ENCODE data around the gene CEACAM1. TPM values are rescaled to one million over a fixed set of nuclear protein-coding genes. Genes with fewer than 3 reads are reported as not detected.

CEACAM1 gene
- total and polyA plus RNA-seq, 2 of the 13 experiments (the other 11 are each of a cell fraction or from before 2014, with no cell fraction given), result 13.5 to 332 TPM

GRCh38 chr19:42560731-42561130 is 32.5 kb upstream of the CEACAM1 start (continued):
- TF ChIP-seq ZNF646 (CRISPR knock-in tag; IDR thresholded peaks at IDR 0.05) (no peak), CBFB (CRISPR knock-in tag; IDR thresholded peaks at IDR 0.05) (no peak), ZNF232 (CRISPR knock-in tag; IDR thresholded peaks at IDR 0.05; ENCODE audit: borderline replicate concordance) (no peak), ZNF597 (CRISPR knock-in tag; IDR thresholded peaks at IDR 0.05) (no peak), CREM (IDR thresholded peaks at IDR 0.05) (no peak), CREM (CRISPR knock-in tag; IDR thresholded peaks at IDR 0.05) (no peak), ZNF547 (CRISPR knock-in tag; IDR thresholded peaks at IDR 0.05) (no peak), ONECUT2 (CRISPR knock-in tag; IDR thresholded peaks at IDR 0.05) (no peak), MEIS1 (CRISPR knock-in tag; IDR thresholded peaks at IDR 0.05; ENCODE audit: borderline replicate concordance) (no peak)

Measured in HepG2 (cell line).